Measurements from ENCODE around the gene KRT27.
"Not testable (repeated sequence)": the region's sequence is repeated elsewhere in the genome, so short reads cannot be mapped to it uniquely, and the experiment has no call there.

KRT27 gene

GRCh38 chr17:40782450-40782849, at the start of gene KRT27:
TSS of gene KRT27 (minus strand) at chr17:40782550. CDS start at chr17:40782493, 57 bp downstream.
- DNase-seq: no peak

DNA sequence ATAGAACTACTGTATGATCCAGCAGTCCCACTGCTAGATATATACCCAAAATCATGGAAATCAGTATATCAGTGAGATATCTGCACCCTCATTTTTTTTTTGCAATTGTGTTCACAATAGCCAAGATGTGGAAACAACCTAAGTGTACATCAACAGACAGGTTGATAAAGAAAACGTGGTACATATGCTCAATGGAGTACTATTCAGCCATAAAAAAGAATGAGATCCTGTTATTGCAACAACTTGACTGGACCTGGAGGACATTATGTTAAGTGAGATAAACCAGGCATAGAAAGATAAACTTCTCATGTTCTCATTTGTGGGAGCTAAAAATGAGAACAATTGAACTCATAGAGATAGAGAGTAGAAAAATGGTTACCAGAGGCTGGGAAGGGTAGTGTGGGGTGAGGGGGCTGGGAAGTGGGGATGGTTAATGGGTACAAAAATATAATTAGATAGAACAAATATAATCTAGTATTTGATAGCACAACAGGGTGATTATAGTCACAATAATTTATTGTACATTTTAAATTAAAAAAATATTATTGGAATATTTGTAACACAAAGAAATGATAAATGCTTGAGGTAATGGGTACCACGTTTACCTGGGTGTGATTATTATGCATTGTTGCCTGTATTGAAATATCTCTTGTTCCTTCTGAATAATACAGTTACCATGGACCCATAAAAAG, 47.9 kb upstream of the KRT27 start:
- no peak for DNase-seq

- no peak for DNase-seq
Observed at GRCh38 chr17:40828454-40829044, 46.2 kb upstream of the KRT27 start.

- no peak for DNase-seq
Observed at GRCh38 chr17:40827746-40828453, 45.5 kb upstream of the KRT27 start.

DNA sequence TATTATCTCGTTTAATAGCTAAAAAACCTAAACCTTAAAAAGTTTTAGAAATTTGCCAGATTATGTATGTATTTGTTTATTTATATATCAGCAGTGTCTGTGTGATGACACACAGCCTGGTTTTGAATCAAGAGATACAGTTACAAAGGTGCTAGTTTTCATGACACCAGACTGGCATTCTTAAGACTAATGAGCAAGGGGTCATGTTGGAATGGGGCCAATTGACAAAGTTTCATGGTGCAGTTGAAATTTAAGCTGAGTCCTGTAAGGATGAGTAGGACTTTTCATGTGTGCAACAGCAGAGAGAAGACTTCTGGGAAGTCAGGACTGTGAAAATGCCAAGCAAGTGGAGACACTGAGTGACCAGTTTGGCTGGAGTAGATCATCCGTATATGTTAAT, 43.2 kb upstream of the KRT27 start:
- DNase-seq: no peak

- no peak for DNase-seq
Observed at GRCh38 chr17:40824015-40824832, 41.9 kb upstream of the KRT27 start.

DNA sequence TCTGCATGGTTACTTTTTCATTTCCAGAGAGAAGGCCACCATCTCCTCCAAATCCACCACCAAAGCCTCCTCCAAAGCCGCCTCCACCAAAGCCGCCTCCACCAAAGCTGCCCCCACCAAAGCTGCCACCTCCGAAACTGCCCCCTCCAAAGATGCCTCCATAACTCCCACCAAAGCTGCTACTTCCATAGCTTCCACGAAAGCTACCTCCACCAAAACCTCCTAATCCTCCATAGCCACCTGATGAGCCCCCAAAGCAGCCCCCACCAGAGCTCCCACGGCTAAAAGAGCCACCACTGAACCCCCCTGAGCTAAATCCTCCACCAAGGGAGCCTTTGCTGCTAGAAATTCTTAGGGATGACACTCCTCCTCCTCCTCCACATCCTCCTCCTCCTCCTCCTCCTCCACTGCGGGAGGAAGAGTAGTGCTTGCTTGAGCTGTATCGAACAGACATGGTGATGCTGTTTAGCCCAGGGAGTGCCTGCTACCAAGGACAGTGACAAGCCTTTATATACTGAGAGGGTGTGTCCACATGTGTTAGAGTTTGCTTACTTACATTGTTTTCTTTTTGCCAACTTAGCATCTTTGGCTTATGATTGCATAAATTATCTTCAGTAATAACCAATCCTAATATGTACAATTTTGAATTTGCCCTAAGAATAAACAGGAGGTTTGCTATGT, 39.9 kb upstream of the KRT27 start, which contains the start of gene KRT10:
TSS of gene KRT10 (minus strand) at position 483 of the 681 bp plus-strand sequence. CDS start at position 454, 29 bp downstream.
- DNase-seq: no peak

DNA sequence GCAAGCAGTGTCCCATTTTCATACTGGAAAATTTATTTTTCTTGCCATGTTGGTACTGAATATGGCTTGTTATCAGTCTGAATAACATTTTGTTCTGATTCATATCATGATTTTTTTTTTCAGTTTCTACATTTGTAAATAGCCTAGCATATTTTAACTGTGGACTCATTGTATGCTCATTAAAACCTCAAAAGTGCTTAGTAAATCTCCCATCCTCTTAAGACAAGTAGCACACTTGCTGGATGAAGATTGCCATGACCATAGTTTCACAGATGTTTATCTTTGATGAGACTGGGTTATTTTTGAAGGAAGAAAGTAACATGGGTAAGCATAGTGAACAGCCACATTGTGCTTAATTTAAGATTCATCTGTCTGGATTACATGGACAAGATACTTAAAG, 39.2 kb upstream of the KRT27 start:
- no peak for DNase-seq

DNA sequence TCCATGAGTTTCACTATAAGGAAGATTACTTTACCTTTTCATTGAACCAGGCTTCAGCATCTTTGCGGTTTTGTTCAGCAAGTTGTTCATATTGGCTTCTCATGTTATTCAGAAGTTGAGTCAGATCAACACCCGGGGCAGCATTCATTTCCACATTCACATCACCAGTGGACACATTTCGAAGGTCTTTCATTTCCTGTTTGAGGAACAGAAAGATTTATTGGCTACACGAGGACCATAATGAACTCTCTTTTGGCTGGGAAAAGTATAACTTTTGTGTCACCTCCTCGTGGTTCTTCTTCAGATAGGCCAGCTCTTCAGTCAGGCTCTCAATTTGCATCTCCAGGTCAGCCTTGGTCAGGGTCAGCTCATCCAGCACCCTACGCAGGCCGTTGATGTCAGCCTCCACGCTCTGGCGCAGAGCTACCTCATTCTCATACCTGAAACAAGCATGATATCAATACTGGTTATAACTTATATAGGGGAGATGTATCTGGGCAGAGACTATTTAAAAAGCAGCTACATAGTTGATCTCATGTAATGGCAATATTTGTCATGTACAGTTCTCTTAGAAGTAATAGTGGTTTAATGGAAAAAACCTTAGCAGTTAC, 38.0 kb upstream of the KRT27 start:
- DNase-seq: no peak

DNA sequence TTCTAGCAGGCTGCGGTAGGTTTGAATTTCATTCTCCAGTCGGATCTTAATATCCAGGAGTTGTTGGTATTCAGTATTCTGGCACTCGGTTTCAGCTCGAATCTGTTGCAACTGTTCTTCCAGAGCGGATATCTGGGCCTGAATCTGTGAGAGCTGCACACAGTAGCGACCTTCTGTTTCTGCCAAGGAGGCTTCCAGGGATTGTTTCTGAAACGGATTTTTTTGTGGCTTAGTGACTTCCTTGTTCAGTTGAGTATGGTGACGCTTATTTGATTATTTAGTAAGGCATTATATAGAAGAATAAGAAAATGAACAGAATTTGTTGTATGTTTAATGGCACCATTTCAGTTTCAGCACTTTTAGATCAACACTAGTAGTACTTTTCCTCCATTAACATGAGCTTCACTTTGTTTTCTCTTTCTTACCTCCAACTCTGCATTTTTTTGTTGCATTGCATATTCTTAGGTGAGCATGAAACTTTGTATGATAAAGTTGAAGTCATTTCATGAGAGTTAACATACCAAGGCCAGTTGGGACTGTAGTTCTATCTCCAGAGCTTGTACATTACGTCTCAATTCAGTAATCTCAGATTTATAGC, 37.3 kb upstream of the KRT27 start:
- no peak for DNase-seq

GRCh38 chr17:40818733-40819527, 36.6 kb upstream of the KRT27 start:
- DNase-seq: peak; percentile 89

GRCh38 chr17:40818343-40818732, 36.0 kb upstream of the KRT27 start:
- no peak for DNase-seq

GRCh38 chr17:40817103-40817682, 34.8 kb upstream of the KRT27 start:
- no peak for DNase-seq

DNA sequence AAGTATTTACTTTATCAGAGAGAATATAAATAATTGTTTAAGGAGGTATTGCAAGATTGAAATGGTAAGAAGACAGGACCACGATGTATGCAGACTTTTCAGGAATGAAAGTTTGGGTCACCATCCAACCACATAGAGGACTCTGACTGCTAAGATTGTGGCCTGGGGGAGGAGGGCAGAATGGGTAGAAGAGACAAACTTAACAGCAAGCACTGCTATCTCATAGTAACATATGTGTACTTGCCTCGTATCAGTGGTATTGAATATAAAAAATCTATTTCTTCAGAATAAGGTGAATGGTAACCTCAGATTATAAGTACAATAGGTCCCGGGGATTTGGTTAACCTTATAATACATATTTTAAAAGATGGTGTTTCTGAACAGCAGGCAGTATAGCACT, 34.2 kb upstream of the KRT27 start:
- no peak for DNase-seq

DNA sequence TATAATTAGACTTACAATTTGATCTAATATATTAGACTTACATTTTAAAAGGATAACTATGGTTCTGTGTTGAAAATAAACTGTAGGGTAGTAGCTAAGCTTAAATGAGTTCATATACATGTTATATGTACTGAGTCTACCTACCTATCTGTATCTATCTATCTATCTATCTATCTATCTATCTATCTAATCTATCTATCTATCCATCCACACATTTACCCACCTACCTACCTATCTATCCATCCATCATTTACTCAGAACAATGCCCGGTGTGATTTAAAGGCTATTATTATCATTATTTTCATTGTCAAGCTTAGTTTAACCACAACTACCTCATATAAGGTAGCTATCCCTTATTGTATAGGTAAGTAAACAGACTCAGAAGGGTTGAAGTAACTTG, 33.0 kb upstream of the KRT27 start:
- no peak for DNase-seq

GRCh38 chr17:40814657-40815056, 32.3 kb upstream of the KRT27 start:
- DNase-seq: not testable (repeated sequence)

GRCh38 chr17:40813804-40814203, 31.5 kb upstream of the KRT27 start:
- DNase-seq: no peak

DNA sequence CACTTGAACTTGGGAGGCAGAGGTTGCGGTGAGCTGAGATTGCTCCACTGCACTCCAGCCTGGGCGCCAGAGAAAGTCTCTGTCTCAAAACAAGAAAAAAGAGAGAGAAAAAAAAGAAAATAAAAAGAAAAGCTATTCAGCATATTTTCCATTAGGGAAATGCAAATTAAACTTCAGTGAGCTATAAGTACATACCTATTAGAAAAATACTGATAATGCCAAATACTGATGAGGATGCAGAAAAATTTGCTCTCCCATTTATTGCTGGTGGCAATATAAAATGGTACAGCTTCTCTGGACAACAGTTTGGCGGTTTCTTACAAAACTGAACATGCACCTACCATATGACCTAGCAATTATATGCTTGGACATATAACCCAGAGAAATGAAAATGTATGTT, 30.3 kb upstream of the KRT27 start:
- no peak for DNase-seq

DNA sequence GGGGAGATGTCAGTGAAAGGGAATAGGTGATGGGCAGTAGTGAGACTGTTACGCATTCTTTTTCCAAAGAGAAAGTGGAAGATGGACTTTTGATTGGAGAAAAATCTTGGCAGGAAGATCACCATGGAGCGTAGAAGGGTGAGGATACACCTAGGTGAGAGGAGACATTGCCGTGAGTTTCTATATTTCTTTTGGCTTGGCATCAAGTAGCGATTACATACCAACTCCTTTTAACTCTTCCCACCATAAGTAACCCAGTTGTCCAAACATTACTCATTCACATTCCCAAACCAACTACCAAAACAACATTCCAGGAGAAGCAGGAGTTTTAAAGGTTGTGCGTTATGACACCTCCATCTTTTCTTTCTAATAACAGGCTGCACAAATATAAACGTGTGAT, 28.1 kb upstream of the KRT27 start:
- DNase-seq: no peak

- DNase-seq: no peak
Observed at GRCh38 chr17:40809721-40810421, 27.5 kb upstream of the KRT27 start.
